ENCODE measurements around the gene LCE1D.

DNA sequence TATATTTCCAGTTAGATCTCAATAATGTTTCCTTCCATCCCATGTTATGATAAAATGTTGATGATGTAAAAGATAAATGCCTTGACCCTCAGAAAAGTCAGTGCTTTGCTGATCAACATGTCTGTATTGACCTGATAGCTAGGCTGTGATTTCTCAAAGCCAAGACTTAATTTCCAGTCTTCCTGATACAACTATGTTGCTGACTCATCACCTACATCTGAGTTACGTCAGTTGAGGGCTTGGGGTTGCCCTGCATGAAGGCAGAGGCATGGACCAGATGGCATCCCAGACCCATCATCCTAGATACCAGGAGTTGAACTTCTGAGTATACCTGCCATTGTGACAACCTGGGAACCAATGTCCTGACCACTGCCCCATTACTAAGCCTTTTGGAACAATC, 4.8 kb downstream of the LCE1D start:
- TF ChIP-seq POLR2A (IDR thresholded peaks at IDR 0.05) = no peak
- TF ChIP-seq, protein P1, sequence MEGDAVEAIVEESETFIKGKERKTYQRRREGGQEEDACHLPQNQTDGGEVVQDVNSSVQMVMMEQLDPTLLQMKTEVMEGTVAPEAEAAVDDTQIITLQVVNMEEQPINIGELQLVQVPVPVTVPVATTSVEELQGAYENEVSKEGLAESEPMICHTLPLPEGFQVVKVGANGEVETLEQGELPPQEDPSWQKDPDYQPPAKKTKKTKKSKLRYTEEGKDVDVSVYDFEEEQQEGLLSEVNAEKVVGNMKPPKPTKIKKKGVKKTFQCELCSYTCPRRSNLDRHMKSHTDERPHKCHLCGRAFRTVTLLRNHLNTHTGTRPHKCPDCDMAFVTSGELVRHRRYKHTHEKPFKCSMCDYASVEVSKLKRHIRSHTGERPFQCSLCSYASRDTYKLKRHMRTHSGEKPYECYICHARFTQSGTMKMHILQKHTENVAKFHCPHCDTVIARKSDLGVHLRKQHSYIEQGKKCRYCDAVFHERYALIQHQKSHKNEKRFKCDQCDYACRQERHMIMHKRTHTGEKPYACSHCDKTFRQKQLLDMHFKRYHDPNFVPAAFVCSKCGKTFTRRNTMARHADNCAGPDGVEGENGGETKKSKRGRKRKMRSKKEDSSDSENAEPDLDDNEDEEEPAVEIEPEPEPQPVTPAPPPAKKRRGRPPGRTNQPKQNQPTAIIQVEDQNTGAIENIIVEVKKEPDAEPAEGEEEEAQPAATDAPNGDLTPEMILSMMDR (IDR thresholded peaks at IDR 0.05) = no peak
